Measurements from ENCODE around the gene MACROD2. TPM values are rescaled to one million over a fixed set of nuclear protein-coding genes. Genes with fewer than 3 reads are reported as not detected.
"Not testable (repeated sequence)": the region's sequence is repeated elsewhere in the genome, so short reads cannot be mapped to it uniquely, and the experiment has no call there.

MACROD2 gene
- total RNA-seq, 2 donors from 2014 or later: not detected

DNA sequence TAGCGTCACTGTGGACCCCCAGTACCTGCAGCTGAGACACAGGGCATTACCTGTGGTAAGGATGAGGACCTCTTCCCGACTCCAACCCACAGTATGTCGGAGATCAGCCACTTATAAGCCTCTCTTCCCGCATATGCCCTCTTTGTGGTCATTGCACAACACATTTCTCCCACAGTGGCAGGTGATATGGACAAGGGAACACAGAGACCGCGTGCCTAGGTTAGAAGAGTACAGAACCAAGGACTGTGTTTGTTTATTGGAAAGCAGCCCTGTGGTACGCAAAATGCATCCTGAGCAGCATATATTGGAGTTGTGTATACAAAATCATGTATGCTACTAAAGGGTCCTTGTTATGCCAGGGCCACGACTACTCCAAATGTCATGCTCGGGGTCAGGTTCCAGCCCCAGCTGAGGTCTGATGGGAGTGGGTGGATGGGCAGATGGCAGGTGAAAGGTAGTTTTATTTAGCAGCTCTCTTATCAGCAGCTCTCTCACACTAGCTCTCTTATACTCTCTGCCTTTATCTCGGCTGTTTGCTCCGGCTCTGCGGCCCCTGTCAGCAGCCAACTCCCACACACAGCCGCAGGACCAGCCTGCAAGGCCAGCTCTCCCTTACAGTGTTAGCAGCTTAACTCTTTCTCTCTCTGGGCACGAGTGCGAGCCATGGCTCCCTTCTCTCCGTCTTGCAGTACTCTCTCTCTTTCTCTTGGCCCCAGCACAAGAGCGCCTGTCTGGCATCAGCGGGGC, 2009.0 kb downstream of the MACROD2 start:
- no peaks in the 10 kb centered on the region for H3K36me3 Mint-ChIP-seq (ENCODE audit: low read depth)
- H3K9me3 Mint-ChIP-seq: peaks cover 4% of the 10 kb centered on the region

DNA sequence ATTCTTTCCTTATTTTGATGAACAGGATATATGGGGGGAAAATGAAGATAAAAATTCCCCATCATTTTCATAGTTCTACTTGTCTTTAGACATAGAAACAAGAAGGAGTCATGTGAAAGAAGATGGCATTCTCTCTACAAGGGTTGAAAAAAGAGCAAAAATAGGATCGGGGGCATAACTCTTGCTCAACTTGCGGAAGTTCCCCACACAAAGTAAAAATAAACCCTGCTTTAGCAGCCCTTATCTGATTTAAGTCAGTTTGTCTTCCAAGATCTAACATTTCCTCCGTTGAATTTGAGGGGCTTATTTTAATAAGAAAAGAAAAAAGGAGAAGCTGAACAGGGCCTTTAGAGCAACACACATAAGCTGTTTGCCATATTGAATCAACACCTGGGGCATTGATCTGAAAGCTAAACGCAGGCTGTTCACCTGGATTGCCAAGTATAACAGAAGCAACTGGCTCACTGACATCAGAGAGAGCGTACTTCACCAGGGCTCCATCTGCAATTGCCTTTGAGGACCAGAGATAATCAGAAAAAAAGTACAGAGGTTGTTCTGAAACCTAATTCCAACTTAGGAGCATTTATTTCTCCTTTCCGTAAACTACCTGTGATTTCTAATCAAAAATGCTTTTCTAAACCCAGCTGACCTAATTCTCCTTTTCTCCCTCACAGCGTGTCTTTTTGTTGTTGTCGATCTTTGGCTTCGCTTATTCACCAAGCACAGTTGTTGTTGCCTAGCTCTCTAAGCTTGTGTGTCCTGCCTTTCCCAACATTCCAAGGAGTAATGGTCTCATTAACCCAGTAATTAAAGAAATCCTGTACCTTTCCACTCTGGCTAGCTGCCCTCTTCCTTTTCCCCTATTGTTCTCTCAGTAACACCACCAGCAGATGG, 2010.0 kb downstream of the MACROD2 start:
- Mint-ChIP-seq H3K4me1 (no peaks in the 10 kb centered on the region), H3K36me3 (ENCODE audit: low read depth) (no peaks in the 10 kb centered on the region), H3K27ac (no peak overlapping the region), H3K4me3 (no peak overlapping the region), H3K9me3 (peaks cover 4% of the 10 kb centered on the region), H3K27me3 (no peaks in the 10 kb centered on the region)
- ATAC-seq (replicated peaks): no peak

More for the DNA sequence above, 2009.0 kb downstream of the MACROD2 start:
- Mint-ChIP-seq H3K27me3 (no peaks in the 10 kb centered on the region), H3K27ac (no peak overlapping the region), H3K4me1 (no peaks in the 10 kb centered on the region), H3K4me3 (no peak overlapping the region)
- ATAC-seq (replicated peaks): no peak

DNA sequence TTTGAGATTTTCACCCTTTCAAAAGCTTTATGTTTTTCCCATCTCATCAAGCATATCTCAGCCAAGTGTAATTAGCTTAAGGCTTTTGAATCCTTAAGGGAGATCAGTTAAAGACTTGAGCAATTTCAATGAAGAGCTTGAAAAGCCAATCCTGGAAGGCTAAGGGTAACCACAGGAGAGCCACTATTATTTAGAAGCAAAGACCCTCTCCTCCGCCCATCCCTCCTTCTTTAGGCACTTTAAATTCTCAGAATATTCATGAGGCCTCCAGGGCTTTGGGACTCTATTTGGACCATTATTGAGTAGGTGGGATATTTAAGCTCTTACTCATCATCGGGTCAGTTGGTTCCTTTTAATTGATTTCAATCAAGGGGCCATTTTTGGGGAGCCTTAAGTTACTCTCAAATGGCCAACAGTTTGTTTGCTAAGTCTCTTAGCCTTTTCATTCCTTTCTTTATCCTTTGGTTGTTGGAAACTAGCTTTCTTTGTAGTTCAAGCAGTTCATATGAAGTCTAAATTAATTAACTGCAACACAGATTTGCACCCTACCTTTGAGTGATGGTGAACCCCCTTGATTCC, 2010.7 kb downstream of the MACROD2 start:
- Mint-ChIP-seq H3K27ac (no peak overlapping the region), H3K9me3 (peaks cover 4% of the 10 kb centered on the region), H3K27me3 (no peaks in the 10 kb centered on the region), H3K36me3 (ENCODE audit: low read depth) (no peaks in the 10 kb centered on the region), H3K4me1 (no peaks in the 10 kb centered on the region), H3K4me3 (no peak overlapping the region)
- no peak for ATAC-seq (replicated peaks)

DNA sequence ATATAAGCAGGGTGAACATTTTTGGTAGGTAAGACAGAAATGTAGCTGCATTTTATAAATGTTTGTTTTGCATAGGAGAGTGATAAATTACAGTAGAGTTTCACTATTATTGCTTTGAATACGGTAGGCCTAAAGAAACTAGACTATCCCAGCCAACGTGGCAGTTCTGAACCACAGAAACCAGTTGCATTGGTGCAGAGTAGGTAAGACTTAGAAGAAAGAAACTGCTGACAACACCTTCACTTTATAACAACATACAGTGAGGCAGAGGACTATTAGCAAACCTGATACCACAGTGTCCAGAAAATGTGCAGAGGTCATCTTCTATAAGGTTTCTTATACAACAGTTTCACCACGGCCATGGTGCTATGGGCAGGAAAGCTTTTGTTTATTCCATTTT, 2011.8 kb downstream of the MACROD2 start:
- H3K36me3 Mint-ChIP-seq (ENCODE audit: low read depth): no peaks in the 10 kb centered on the region
- no peak overlapping the region for H3K27ac Mint-ChIP-seq
- H3K27me3 Mint-ChIP-seq: no peaks in the 10 kb centered on the region
- no peak overlapping the region for H3K4me3 Mint-ChIP-seq
- H3K9me3 Mint-ChIP-seq: peaks cover 4% of the 10 kb centered on the region
- no peaks in the 10 kb centered on the region for H3K4me1 Mint-ChIP-seq
- ATAC-seq (replicated peaks): no peak

DNA sequence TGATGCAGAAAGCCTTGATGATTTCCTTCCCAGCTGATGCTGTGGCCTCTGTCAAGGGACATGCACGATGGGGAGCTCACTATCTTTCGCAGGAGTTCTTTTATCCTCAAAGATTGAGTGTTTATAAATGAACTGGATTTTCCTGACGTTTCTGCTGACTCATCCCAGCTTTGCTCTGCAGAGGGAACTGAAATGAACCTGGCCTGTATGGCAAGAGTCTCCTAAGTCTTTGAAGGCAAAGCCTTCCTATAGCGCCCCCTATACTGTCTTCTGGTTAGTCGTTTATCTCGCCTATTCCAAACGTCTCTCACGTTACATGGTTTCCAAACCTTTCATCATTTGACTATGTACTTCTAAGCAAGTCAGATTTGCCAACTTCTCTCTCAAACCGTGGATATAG, 2012.6 kb downstream of the MACROD2 start:
- no peaks in the 10 kb centered on the region for H3K27me3 Mint-ChIP-seq
- no peak overlapping the region for H3K27ac Mint-ChIP-seq
- H3K4me1 Mint-ChIP-seq: no peaks in the 10 kb centered on the region
- no peaks in the 10 kb centered on the region for H3K36me3 Mint-ChIP-seq (ENCODE audit: low read depth)
- H3K9me3 Mint-ChIP-seq: peaks cover 8% of the 10 kb centered on the region
- no peak for ATAC-seq (replicated peaks)
- no peak overlapping the region for H3K4me3 Mint-ChIP-seq

DNA sequence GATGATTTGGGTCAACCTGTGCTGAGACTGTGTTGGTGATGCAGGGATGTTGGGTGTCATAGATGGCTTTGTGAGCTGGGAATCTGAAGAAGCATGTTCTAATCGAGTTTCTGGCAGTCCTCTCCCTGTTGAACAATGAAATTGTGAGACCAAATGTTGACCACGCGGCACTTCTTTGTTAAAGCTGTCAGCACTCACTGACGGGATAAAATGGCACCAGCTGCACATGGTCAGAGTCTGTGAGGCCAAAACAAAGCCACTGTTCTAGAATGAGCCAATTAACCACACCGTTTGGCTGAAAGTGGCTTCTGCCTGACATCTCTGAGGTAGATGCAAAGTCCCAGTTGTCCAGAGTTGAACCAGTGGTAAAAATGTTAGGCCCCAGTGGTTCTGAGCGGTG, 2015.7 kb downstream of the MACROD2 start:
- no peak for ATAC-seq (replicated peaks)

DNA sequence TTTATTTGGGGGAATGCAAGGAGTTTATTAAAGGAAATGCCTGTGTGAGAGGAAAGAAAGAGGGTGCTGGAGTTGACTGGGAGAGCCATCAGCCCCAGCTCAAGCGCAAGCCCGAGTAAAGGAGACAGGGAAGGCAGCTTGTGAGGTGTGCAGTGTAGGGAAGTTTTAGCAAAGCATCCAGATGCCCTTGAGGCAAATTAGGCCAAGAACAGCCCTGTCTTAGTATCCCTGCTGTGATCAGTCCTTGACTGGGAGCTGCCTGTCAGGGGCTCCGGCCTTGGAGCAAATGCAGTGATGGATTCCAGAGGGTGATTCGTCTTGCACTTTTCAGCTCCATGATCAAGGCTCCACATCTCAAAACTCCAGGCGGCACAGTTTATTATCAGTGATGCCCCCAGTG, 2016.2 kb downstream of the MACROD2 start:
- no peaks in the 10 kb centered on the region for H3K27me3 Mint-ChIP-seq
- ATAC-seq (replicated peaks): no peak
- H3K4me1 Mint-ChIP-seq: no peaks in the 10 kb centered on the region
- H3K4me3 Mint-ChIP-seq: no peak overlapping the region
- no peak overlapping the region for H3K27ac Mint-ChIP-seq
- H3K9me3 Mint-ChIP-seq: peaks cover 4% of the 10 kb centered on the region
- H3K36me3 Mint-ChIP-seq (ENCODE audit: low read depth): no peaks in the 10 kb centered on the region

More for the DNA sequence above, 2015.7 kb downstream of the MACROD2 start:
- Mint-ChIP-seq H3K9me3 (peaks cover 4% of the 10 kb centered on the region), H3K36me3 (ENCODE audit: low read depth) (no peaks in the 10 kb centered on the region), H3K4me1 (no peaks in the 10 kb centered on the region), H3K4me3 (no peak overlapping the region), H3K27me3 (no peaks in the 10 kb centered on the region), H3K27ac (no peak overlapping the region)

DNA sequence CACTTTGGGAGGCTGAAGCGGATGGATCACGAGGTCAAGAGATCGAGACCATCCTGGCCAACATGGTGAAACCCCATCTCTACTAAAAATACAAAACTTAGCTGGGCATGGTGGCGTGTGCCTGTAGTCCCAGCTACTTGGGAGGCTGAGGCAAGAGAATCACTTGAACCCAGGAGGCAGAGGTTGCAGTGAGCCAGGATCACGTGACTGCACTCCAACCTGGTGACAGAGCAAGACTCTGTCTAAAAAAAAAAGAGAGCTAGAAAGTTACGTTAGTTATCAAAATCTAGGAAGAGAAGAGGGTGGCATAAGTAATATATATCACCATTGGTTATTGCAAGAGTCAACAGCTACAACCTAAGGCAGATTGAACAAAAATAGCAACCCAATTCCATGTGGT, 2017.6 kb downstream of the MACROD2 start:
- H3K36me3 Mint-ChIP-seq (ENCODE audit: low read depth); H3K9me3 Mint-ChIP-seq; H3K27me3 Mint-ChIP-seq; H3K4me3 Mint-ChIP-seq; H3K27ac Mint-ChIP-seq; ATAC-seq (replicated peaks); H3K4me1 Mint-ChIP-seq: not testable (repeated sequence)

DNA sequence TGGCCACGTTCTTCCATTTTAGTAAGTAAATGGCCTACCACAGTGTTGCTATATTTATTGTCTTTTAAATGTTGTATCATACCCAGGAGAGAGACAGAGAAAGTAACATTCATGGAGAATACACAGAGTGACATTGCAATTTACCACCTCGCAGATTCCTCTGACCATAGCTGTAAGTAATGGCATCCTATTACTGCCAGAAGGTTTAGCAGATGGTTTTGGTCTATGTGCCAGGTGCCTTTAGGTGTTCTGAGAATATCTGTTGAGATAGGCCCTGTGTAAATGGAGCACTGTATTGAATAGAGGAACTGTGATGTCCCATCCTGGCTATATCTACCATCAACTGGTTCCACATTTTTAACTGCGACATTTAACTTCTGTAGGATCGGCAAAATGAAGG, 2018.3 kb downstream of the MACROD2 start:
- Mint-ChIP-seq H3K27ac (no peak overlapping the region), H3K4me3 (no peak overlapping the region), H3K4me1 (no peaks in the 10 kb centered on the region), H3K36me3 (ENCODE audit: low read depth) (no peaks in the 10 kb centered on the region), H3K9me3 (peaks cover 10% of the 10 kb centered on the region), H3K27me3 (no peaks in the 10 kb centered on the region)
- ATAC-seq (replicated peaks): no peak

DNA sequence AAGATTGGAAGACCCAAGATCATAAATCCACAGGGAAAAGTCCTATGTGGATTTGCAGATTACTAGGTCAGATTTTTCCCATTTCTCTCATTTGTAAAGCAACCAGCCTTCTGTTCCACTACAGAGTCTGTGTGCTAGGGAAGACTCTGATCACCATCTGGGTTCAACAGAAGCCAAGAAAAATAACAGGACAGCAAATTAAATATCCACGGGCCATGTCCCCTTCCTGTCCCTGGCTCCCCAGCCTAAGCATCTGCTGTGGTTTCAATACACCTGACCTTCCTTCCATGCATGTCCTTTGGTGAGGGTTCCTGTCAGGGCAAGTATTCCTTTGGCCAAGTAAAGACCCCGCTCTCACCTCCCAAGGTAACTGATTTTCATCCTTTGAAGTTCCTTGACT, 2019.1 kb downstream of the MACROD2 start:
- Mint-ChIP-seq H3K4me3 (no peak overlapping the region), H3K36me3 (ENCODE audit: low read depth) (no peaks in the 10 kb centered on the region), H3K9me3 (peaks cover 12% of the 10 kb centered on the region), H3K27me3 (no peaks in the 10 kb centered on the region), H3K4me1 (no peaks in the 10 kb centered on the region), H3K27ac (no peak overlapping the region)
- no peak for ATAC-seq (replicated peaks)

DNA sequence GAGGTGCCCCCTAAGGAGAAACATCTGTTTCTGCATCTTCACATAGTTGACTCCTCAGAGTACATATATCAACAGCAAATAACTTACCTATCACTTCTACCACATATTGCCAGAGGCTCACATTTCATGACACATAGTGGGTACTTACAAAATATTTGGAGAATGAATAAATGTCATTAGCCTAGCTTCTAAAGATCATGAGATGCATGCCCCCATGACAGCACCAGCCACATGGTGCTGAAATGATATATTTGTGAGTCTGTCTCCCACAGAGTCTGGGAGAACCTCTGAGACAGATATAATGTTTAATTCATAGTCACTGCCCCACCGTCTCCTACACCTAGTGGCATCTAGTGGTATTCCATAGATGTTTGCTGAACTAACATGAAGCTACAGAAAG, 2022.3 kb downstream of the MACROD2 start:
- no peak for ATAC-seq (replicated peaks)
- Mint-ChIP-seq H3K36me3 (ENCODE audit: low read depth) (no peaks in the 10 kb centered on the region), H3K4me3 (no peak overlapping the region), H3K4me1 (no peaks in the 10 kb centered on the region), H3K27ac (no peak overlapping the region), H3K9me3 (peaks cover 13% of the 10 kb centered on the region), H3K27me3 (no peaks in the 10 kb centered on the region)

DNA sequence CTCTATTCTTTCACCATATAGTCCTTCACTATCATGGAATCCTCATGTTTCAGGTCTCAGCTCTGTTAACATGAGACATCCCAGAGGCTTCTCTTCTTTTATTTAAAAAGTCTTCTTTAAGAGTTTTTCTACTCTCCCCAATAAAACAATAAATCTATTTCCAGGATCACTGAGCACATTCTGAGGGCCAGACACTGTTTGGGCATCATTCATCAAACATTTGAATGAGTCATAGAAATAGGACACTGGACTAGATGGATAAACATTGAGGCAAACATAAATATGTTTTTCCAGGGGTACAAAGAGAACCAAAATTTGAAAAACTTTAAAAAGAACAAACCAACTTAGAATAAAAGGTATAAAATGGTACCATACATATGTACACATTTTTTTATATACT, 2023.6 kb downstream of the MACROD2 start:
- Mint-ChIP-seq H3K4me1 (no peaks in the 10 kb centered on the region), H3K27ac (no peak overlapping the region), H3K27me3 (no peaks in the 10 kb centered on the region), H3K9me3 (peaks cover 12% of the 10 kb centered on the region), H3K4me3 (no peak overlapping the region), H3K36me3 (ENCODE audit: low read depth) (no peaks in the 10 kb centered on the region)
- no peak for ATAC-seq (replicated peaks)

DNA sequence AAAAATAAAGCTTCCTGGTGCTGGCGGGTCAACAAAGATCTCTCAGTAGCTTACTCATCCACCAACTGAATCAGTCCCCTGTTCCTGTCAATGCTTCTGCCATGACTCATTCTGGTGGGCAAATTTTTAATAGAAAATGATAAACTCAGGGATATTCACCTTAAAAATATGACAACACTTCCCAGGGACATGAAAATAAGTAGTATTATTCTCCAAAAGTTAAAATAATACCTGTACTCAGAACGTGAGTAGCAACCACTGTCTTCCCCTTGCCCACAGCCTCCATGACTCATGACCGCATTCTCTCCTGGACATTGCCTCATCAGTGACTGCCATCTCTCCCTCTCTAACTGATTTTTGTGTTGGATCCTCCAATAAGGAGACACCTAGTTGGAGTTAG, 2025.7 kb downstream of the MACROD2 start:
- H3K4me1 Mint-ChIP-seq: no peaks in the 10 kb centered on the region
- ATAC-seq (replicated peaks): no peak
- no peak overlapping the region for H3K4me3 Mint-ChIP-seq
- no peak overlapping the region for H3K27ac Mint-ChIP-seq
- H3K36me3 Mint-ChIP-seq (ENCODE audit: low read depth): no peaks in the 10 kb centered on the region
- no peaks in the 10 kb centered on the region for H3K27me3 Mint-ChIP-seq
- H3K9me3 Mint-ChIP-seq: peaks cover 17% of the 10 kb centered on the region

DNA sequence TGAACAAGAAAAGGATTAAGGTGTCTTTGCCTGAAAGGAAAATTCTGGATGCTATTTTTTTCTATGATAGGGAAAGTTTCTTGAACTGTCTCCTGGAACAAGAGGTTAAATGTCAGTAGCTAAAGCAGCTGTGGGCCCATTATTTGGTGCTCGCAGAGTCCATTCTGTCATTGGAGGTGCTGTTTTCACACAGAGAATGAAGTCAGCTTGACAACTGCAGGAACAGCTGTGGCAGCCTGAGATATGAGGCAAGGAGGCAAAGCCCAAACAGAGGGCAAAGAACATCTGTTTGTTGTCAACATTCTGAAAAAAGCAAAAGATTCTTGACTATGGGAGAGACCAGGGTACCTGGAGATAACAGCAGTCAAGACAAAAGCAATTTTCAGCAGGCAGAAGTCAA, 2029.8 kb downstream of the MACROD2 start:
- no peak for ATAC-seq (replicated peaks)
- Mint-ChIP-seq H3K27ac (no peak overlapping the region), H3K4me3 (no peak overlapping the region), H3K9me3 (peaks cover 9% of the 10 kb centered on the region), H3K36me3 (ENCODE audit: low read depth) (no peaks in the 10 kb centered on the region), H3K27me3 (no peaks in the 10 kb centered on the region), H3K4me1 (no peaks in the 10 kb centered on the region)

DNA sequence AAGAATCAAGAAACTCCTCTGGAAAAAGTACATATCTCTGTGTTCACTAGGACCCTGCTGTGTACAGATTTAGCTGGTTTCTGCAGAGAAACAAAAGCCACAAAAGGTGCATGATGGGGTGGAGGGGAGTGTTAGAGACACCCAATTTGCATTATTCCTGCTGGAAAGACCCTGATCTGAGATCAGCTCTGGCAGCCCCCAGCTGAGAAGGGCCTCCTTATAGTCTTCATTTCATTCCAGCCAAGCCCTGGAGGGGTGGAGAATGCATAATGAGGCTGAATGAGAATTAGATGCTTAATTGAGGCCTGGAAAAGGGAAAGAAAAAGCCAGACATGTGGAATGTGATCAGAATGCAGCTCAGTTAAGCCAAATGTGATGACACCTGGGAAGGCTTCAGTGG, 2032.4 kb downstream of the MACROD2 start:
- Mint-ChIP-seq H3K27ac (no peak overlapping the region), H3K4me3 (no peak overlapping the region), H3K27me3 (no peaks in the 10 kb centered on the region), H3K4me1 (no peaks in the 10 kb centered on the region), H3K36me3 (ENCODE audit: low read depth) (no peaks in the 10 kb centered on the region), H3K9me3 (peaks cover 8% of the 10 kb centered on the region)
- ATAC-seq (replicated peaks): no peak
